HEK293 (cell line): ENCODE results near the gene PAMR1.

Source experiments
- CTCF ChIA-PET: fragments of 350-600 bp; formaldehyde crosslinking; extraction: SDS; loops from one replicate; lab custom pipeline; 2021; ENCODE audit warnings: antibody characterized with exemption; lab: Yijun Ruan, JAX
- POLR2A ChIA-PET: fragments of 300-600 bp; formaldehyde crosslinking; extraction: SDS; loops from one replicate; lab custom pipeline; 2020; ENCODE audit warnings: antibody characterized with exemption, inconsistent platforms; lab: Yijun Ruan, JAX
- H3K27ac ChIP-seq: fragments of 200-500 bp; sonication (Bioruptor generic); 2 replicates; pipeline ENCODE4 v1.5.1; 2014; ENCODE audit warnings: low read depth, low read length, control low read depth, inconsistent platforms; ENCODE audit errors: extremely low read depth
- H3K36me3 ChIP-seq, 2 experiments: fragments of 200-500 bp in 1 of 2; sonication (Bioruptor generic) in 1 of 2; 1 replicate in 1 of 2; 2 replicates in 1 of 2; pipeline ENCODE4 v1.5.1; 2014 to 2017; ENCODE audit warnings: inconsistent platforms in 2 of 2, low read length in 2 of 2; ENCODE audit not compliant: control insufficient read depth in 2 of 2, insufficient read depth in 1 of 2
- H3K4me1 ChIP-seq: fragments of 200-500 bp; sonication (Bioruptor generic); 2 replicates; pipeline ENCODE4 v1.5.1; 2014; ENCODE audit warnings: mild to moderate bottlenecking, low read length, inconsistent platforms; ENCODE audit not compliant: control insufficient read depth, insufficient read depth
- H3K4me3 ChIP-seq: 2 replicates; pipeline ENCODE4 v1.5.1; 2011; ENCODE audit warnings: low read depth, mild to moderate bottlenecking, control low read depth, low read length, moderate library complexity
- H3K9me3 ChIP-seq: fragments of 200-500 bp; sonication (Bioruptor generic); 2 replicates; pipeline ENCODE4 v1.5.1; 2014; ENCODE audit warnings: low read depth, low read length, inconsistent platforms; ENCODE audit not compliant: control insufficient read depth, insufficient read depth
- INSM2 ChIP-seq: fragments of 450-650 bp; formaldehyde crosslinking; IDR thresholded peaks from 2 replicates; pipeline ENCODE4 v1.5.1; 2016; ENCODE audit warnings: missing biosample characterization, missing genetic modification characterization
- KLF9 ChIP-seq: fragments of 450-650 bp; formaldehyde crosslinking; IDR thresholded peaks from 2 replicates; pipeline ENCODE4 v1.5.1; 2016; ENCODE audit warnings: missing biosample characterization, missing genetic modification characterization, low read depth
- PBX3 ChIP-seq: sonication (generic); formaldehyde crosslinking; IDR thresholded peaks from 2 replicates; pipeline ENCODE4 v1.8.1; 2022; ENCODE audit warnings: mild to moderate bottlenecking, moderate library complexity, missing genetic modification reagents
- RBAK ChIP-seq: fragments of 450-650 bp; formaldehyde crosslinking; IDR thresholded peaks from 2 replicates; pipeline ENCODE4 v1.5.1; 2016; ENCODE audit warnings: missing biosample characterization, missing genetic modification characterization
- YY1 ChIP-seq: fragments of 450-650 bp; formaldehyde crosslinking; IDR thresholded peaks from 2 replicates; pipeline ENCODE4 v1.5.1; 2018; ENCODE audit warnings: missing biosample characterization, missing genetic modification characterization
- ZBTB8A ChIP-seq: fragments of 450-650 bp; formaldehyde crosslinking; IDR thresholded peaks from 2 replicates; pipeline ENCODE4 v1.5.1; 2016; ENCODE audit warnings: missing biosample characterization, missing genetic modification characterization
- ZFP37 ChIP-seq: fragments of 450-650 bp; formaldehyde crosslinking; IDR thresholded peaks from 2 replicates; pipeline ENCODE4 v1.5.1; 2016; ENCODE audit warnings: missing biosample characterization, missing genetic modification characterization
- ZNF140 ChIP-seq: fragments of 450-650 bp; formaldehyde crosslinking; IDR thresholded peaks from 2 replicates; pipeline ENCODE4 v1.5.1; 2016; ENCODE audit warnings: missing biosample characterization, missing genetic modification characterization
- ZNF18 ChIP-seq: fragments of 450-650 bp; formaldehyde crosslinking; IDR thresholded peaks from 2 replicates; pipeline ENCODE4 v1.5.1; 2016; ENCODE audit warnings: missing biosample characterization, missing genetic modification characterization
- ZNF302 ChIP-seq: fragments of 450-650 bp; formaldehyde crosslinking; IDR thresholded peaks from 2 replicates; pipeline ENCODE4 v1.5.1; 2016; ENCODE audit warnings: missing biosample characterization, missing genetic modification characterization, low read depth
- ZNF416 ChIP-seq: fragments of 450-650 bp; formaldehyde crosslinking; IDR thresholded peaks from 2 replicates; pipeline ENCODE4 v1.5.1; 2016; ENCODE audit warnings: missing biosample characterization, missing genetic modification characterization
- ZNF433 ChIP-seq: fragments of 450-650 bp; formaldehyde crosslinking; IDR thresholded peaks from 2 replicates; pipeline ENCODE4 v1.5.1; 2016; ENCODE audit warnings: missing biosample characterization, missing genetic modification characterization, low read depth
- ZNF449 ChIP-seq: fragments of 450-650 bp; formaldehyde crosslinking; IDR thresholded peaks from 2 replicates; pipeline ENCODE4 v1.5.1; 2017; ENCODE audit warnings: missing biosample characterization, mild to moderate bottlenecking, missing genetic modification characterization, moderate library complexity
- ZNF48 ChIP-seq: fragments of 450-650 bp; formaldehyde crosslinking; IDR thresholded peaks from 2 replicates; pipeline ENCODE4 v1.5.1; 2016; ENCODE audit warnings: missing biosample characterization, missing genetic modification characterization
- ZNF530 ChIP-seq: fragments of 450-650 bp; formaldehyde crosslinking; IDR thresholded peaks from 2 replicates; pipeline ENCODE4 v1.5.1; 2016; ENCODE audit warnings: low read depth, missing biosample characterization, missing genetic modification characterization
- ZNF692 ChIP-seq: fragments of 450-650 bp; formaldehyde crosslinking; IDR thresholded peaks from 2 replicates; pipeline ENCODE4 v1.5.1; 2016; ENCODE audit warnings: missing biosample characterization, missing genetic modification characterization
- ZNF791 ChIP-seq: fragments of 450-650 bp; formaldehyde crosslinking; IDR thresholded peaks from 2 replicates; pipeline ENCODE4 v1.5.1; 2016; ENCODE audit warnings: missing biosample characterization, missing genetic modification characterization
- ZNF792 ChIP-seq: fragments of 450-650 bp; formaldehyde crosslinking; IDR thresholded peaks from 2 replicates; pipeline ENCODE4 v1.5.1; 2016; ENCODE audit warnings: missing biosample characterization, missing genetic modification characterization
- ZNF830 ChIP-seq: fragments of 450-650 bp; IDR thresholded peaks from 2 replicates; pipeline ENCODE4 v1.5.0; 2018; ENCODE audit warnings: missing biosample characterization, missing genetic modification characterization, low read depth, mild to moderate bottlenecking, moderate library complexity
- ZNF843 ChIP-seq: fragments of 450-650 bp; formaldehyde crosslinking; IDR thresholded peaks from 2 replicates; pipeline ENCODE4 v1.5.1; 2016; ENCODE audit warnings: missing biosample characterization, missing genetic modification characterization
- ZXDB ChIP-seq: fragments of 450-650 bp; formaldehyde crosslinking; IDR thresholded peaks from 2 replicates; pipeline ENCODE4 v1.5.1; 2016; ENCODE audit warnings: missing biosample characterization, missing genetic modification characterization

Gene PAMR1

GRCh38 chr11:35516403-35516802 is 9.0 kb downstream of the PAMR1 start:
- Histone ChIP-seq H3K4me1 (no peaks in the 10 kb centered on the region), H3K4me3 (no peak overlapping the region), H3K9me3 (no peaks in the 10 kb centered on the region), H3K27ac (no peak overlapping the region), H3K36me3 (no peaks in the 10 kb centered on the region)
- CTCF ChIA-PET = no interaction called here
- POLR2A ChIA-PET = no interaction called here
- TF ChIP-seq ZNF530 (tag by site-specific recombination) (no peak), ZNF416 (tag by site-specific recombination) (no peak), ZNF791 (tag by site-specific recombination) (no peak), ZNF830 (no peak), ZFP37 (tag by site-specific recombination) (no peak), ZNF792 (tag by site-specific recombination) (no peak), ZNF18 (no peak)

GRCh38 chr11:35515224-35515623 is 10.2 kb downstream of the PAMR1 start:
- POLR2A ChIA-PET = interaction anchor here (0.5 to 0.6 kb wide), 2 partner anchors 379 to 752 kb away, joined by 3 to 4 read pairs; no protein-coding TSS in a partner anchor
- Histone ChIP-seq H3K4me1 (no peaks in the 10 kb centered on the region), H3K9me3 (no peaks in the 10 kb centered on the region), H3K36me3 (no peaks in the 10 kb centered on the region), H3K27ac (no peak overlapping the region), H3K4me3 (no peak overlapping the region)
- CTCF ChIA-PET = interaction anchor here (0.6 kb wide), 2 partner anchors 306 to 535 kb away, joined by 3 read pairs; no protein-coding TSS in a partner anchor
- TF ChIP-seq ZNF843 (tag by site-specific recombination) (no peak), ZNF302 (tag by site-specific recombination) (no peak), INSM2 (tag by site-specific recombination) (no peak)
- TF ChIP-seq, all 188 proteins: peak for 0

GRCh38 chr11:35514481-35514880 is 10.9 kb downstream of the PAMR1 start:
- TF ChIP-seq PBX3 (CRISPR knock-in tag) (no peak), ZNF692 (tag by site-specific recombination) (no peak), RBAK (tag by site-specific recombination) (no peak), ZNF48 (no peak), ZNF140 (no peak), ZXDB (tag by site-specific recombination) (no peak), ZBTB8A (no peak), ZNF433 (tag by site-specific recombination) (no peak), YY1 (no peak), KLF9 (tag by site-specific recombination) (no peak), ZNF449 (no peak)
- ChIA-PET CTCF (interaction anchor here (0.6 to 0.8 kb wide), 3 partner anchors 11 to 978 kb away, joined by 3 to 4 read pairs (median 3); partner anchors contain the start of gene PAMR1), POLR2A (no interaction called here)
- no peaks in the 10 kb centered on the region for H3K4me1 ChIP-seq
- no peak overlapping the region for H3K27ac ChIP-seq
- H3K36me3 ChIP-seq = no peaks in the 10 kb centered on the region
- no peaks in the 10 kb centered on the region for H3K9me3 ChIP-seq
- H3K4me3 ChIP-seq = no peak overlapping the region
